HEK293 (cell line): ENCODE results near the gene PRRC2B.

ENCODE experiments used
- CTCF ChIA-PET: fragments of 350-600 bp; formaldehyde crosslinking; extraction: SDS; loops from one replicate; lab custom pipeline; 2021; ENCODE audit warnings: antibody characterized with exemption; lab: Yijun Ruan, JAX
- POLR2A ChIA-PET: fragments of 300-600 bp; formaldehyde crosslinking; extraction: SDS; loops from one replicate; lab custom pipeline; 2020; ENCODE audit warnings: antibody characterized with exemption, inconsistent platforms; lab: Yijun Ruan, JAX
- H3K27ac ChIP-seq: fragments of 200-500 bp; sonication (Bioruptor generic); 2 replicates; pipeline ENCODE4 v1.5.1; 2014; ENCODE audit warnings: low read depth, low read length, control low read depth, inconsistent platforms; ENCODE audit errors: extremely low read depth
- H3K36me3 ChIP-seq, 2 experiments: fragments of 200-500 bp in 1 of 2; sonication (Bioruptor generic) in 1 of 2; 1 replicate in 1 of 2; 2 replicates in 1 of 2; pipeline ENCODE4 v1.5.1; 2014 to 2017; ENCODE audit warnings: inconsistent platforms in 2 of 2, low read length in 2 of 2; ENCODE audit not compliant: control insufficient read depth in 2 of 2, insufficient read depth in 1 of 2
- H3K4me1 ChIP-seq: fragments of 200-500 bp; sonication (Bioruptor generic); 2 replicates; pipeline ENCODE4 v1.5.1; 2014; ENCODE audit warnings: mild to moderate bottlenecking, low read length, inconsistent platforms; ENCODE audit not compliant: control insufficient read depth, insufficient read depth
- H3K4me3 ChIP-seq: 2 replicates; pipeline ENCODE4 v1.5.1; 2011; ENCODE audit warnings: low read depth, mild to moderate bottlenecking, control low read depth, low read length, moderate library complexity
- H3K9me3 ChIP-seq: fragments of 200-500 bp; sonication (Bioruptor generic); 2 replicates; pipeline ENCODE4 v1.5.1; 2014; ENCODE audit warnings: low read depth, low read length, inconsistent platforms; ENCODE audit not compliant: control insufficient read depth, insufficient read depth
- EGR2 ChIP-seq: fragments of 450-650 bp; formaldehyde crosslinking; IDR thresholded peaks from 2 replicates; pipeline ENCODE4 v1.5.1; 2016; ENCODE audit warnings: low read depth, missing biosample characterization, missing genetic modification characterization
- FEZF1 ChIP-seq: fragments of 450-650 bp; formaldehyde crosslinking; IDR thresholded peaks from 2 replicates; pipeline ENCODE4 v1.5.1; 2016; ENCODE audit warnings: missing biosample characterization, missing genetic modification characterization
- GLIS2 ChIP-seq: fragments of 450-650 bp; formaldehyde crosslinking; IDR thresholded peaks from 2 replicates; pipeline ENCODE4 v1.5.1; 2016; ENCODE audit warnings: missing biosample characterization, missing genetic modification characterization
- KLF16 ChIP-seq: fragments of 450-650 bp; formaldehyde crosslinking; IDR thresholded peaks from 2 replicates; pipeline ENCODE4 v1.5.1; 2017; ENCODE audit warnings: missing biosample characterization, missing genetic modification characterization
- PRDM1 ChIP-seq: fragments of 450-650 bp; formaldehyde crosslinking; IDR thresholded peaks from 2 replicates; pipeline ENCODE4; 2016; ENCODE audit warnings: missing biosample characterization, missing genetic modification characterization
- SALL2 ChIP-seq: fragments of 450-650 bp; formaldehyde crosslinking; IDR thresholded peaks from 2 replicates; pipeline ENCODE4 v1.5.0; 2017; ENCODE audit warnings: missing biosample characterization, mild to moderate bottlenecking, missing genetic modification characterization, borderline replicate concordance
- SCRT2 ChIP-seq: fragments of 450-650 bp; formaldehyde crosslinking; IDR thresholded peaks from 2 replicates; pipeline ENCODE4 v1.5.1; 2016; ENCODE audit warnings: missing biosample characterization, missing genetic modification characterization
- TRIM28 ChIP-seq: IDR thresholded peaks from 2 replicates; pipeline ENCODE4 v1.6.1; 2011; ENCODE audit warnings: low read length, control low read depth, borderline replicate concordance
- ZFHX2 ChIP-seq: fragments of 450-650 bp; formaldehyde crosslinking; conservative IDR thresholded peaks from 2 replicates; pipeline ENCODE4 v1.5.1; 2016; ENCODE audit warnings: missing biosample characterization, missing genetic modification characterization
- ZNF138 ChIP-seq: fragments of 450-650 bp; formaldehyde crosslinking; IDR thresholded peaks from 2 replicates; pipeline ENCODE4 v1.5.1; 2016; ENCODE audit warnings: missing biosample characterization, missing genetic modification characterization, borderline replicate concordance
- ZNF157 ChIP-seq: fragments of 450-650 bp; formaldehyde crosslinking; IDR thresholded peaks from 2 replicates; pipeline ENCODE4 v1.5.1; 2016; ENCODE audit warnings: missing biosample characterization, missing genetic modification characterization
- ZNF335 ChIP-seq: fragments of 450-650 bp; formaldehyde crosslinking; conservative IDR thresholded peaks from 2 replicates; pipeline ENCODE4 v1.5.1; 2016; ENCODE audit warnings: missing biosample characterization, missing genetic modification characterization
- ZNF341 ChIP-seq: fragments of 450-650 bp; formaldehyde crosslinking; IDR thresholded peaks from 2 replicates; pipeline ENCODE4; 2016; ENCODE audit warnings: low read depth, missing biosample characterization, missing genetic modification characterization
- ZNF394 ChIP-seq: fragments of 450-650 bp; formaldehyde crosslinking; IDR thresholded peaks from 2 replicates; pipeline ENCODE4 v1.5.1; 2016; ENCODE audit warnings: missing biosample characterization, missing genetic modification characterization, mild to moderate bottlenecking, moderate library complexity, borderline replicate concordance
- ZNF404 ChIP-seq: fragments of 450-650 bp; formaldehyde crosslinking; IDR thresholded peaks from 2 replicates; pipeline ENCODE4 v1.5.1; 2017; ENCODE audit warnings: missing biosample characterization, missing genetic modification characterization
- ZNF600 ChIP-seq: fragments of 450-650 bp; formaldehyde crosslinking; IDR thresholded peaks from 2 replicates; pipeline ENCODE4 v1.5.1; 2016; ENCODE audit warnings: missing biosample characterization, missing genetic modification characterization
- ZNF624 ChIP-seq: fragments of 450-650 bp; formaldehyde crosslinking; IDR thresholded peaks from 2 replicates; pipeline ENCODE4 v1.5.1; 2017; ENCODE audit warnings: missing biosample characterization, missing genetic modification characterization
- ZNF629 ChIP-seq: fragments of 450-650 bp; formaldehyde crosslinking; IDR thresholded peaks from 2 replicates; pipeline ENCODE4 v1.5.1; 2017; ENCODE audit warnings: missing biosample characterization, missing genetic modification characterization
- TF ChIP-seq, protein P1 (sequence below): fragments of 450-650 bp; formaldehyde crosslinking; IDR thresholded peaks from 2 replicates; pipeline ENCODE4 v1.5.1; 2016; ENCODE audit warnings: missing biosample characterization, missing genetic modification characterization
- TF ChIP-seq, protein P2 (sequence below): fragments of 450-650 bp; formaldehyde crosslinking; IDR thresholded peaks from 2 replicates; pipeline ENCODE4 v1.5.1; 2017; ENCODE audit warnings: missing biosample characterization, mild to moderate bottlenecking, missing genetic modification characterization, moderate library complexity
- TF ChIP-seq, protein P3 (sequence below): fragments of 450-650 bp; formaldehyde crosslinking; IDR thresholded peaks from 2 replicates; pipeline ENCODE4; 2016; ENCODE audit warnings: missing biosample characterization, missing genetic modification characterization
- TF ChIP-seq, protein P4 (sequence below): fragments of 450-650 bp; formaldehyde crosslinking; IDR thresholded peaks from 2 replicates; pipeline ENCODE4 v1.5.1; 2016; ENCODE audit warnings: missing biosample characterization, missing genetic modification characterization, low read depth
- TF ChIP-seq, protein P5 (sequence below): fragments of 450-650 bp; formaldehyde crosslinking; IDR thresholded peaks from 2 replicates; pipeline ENCODE4 v1.5.1; 2016; ENCODE audit warnings: missing biosample characterization, missing genetic modification characterization
- TF ChIP-seq, protein P6 (sequence below): fragments of 450-650 bp; formaldehyde crosslinking; IDR thresholded peaks from 2 replicates; pipeline ENCODE4 v1.5.1; 2016; ENCODE audit warnings: missing biosample characterization, missing genetic modification characterization

Gene PRRC2B

DNA sequence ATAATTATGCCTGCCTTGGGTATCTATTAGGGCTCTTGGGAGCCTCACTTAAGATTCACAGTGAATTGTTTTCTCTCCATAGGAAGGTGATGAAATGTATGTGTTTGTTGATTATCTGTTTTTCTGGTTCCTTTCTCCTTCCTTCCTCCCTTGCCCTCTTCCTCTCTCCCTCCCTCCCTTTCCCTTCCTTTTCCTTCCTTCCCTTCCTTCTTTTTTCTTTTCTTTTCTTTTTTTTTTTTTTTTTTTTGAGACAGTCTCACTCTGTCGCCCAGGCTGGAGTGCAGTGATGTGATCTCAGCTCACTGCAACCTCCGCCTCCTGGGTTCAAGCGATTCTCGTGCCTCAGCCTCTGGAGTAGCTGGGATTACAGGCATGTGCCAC is 2.2 kb downstream of the PRRC2B start (continued):
- TF ChIP-seq, protein P1, sequence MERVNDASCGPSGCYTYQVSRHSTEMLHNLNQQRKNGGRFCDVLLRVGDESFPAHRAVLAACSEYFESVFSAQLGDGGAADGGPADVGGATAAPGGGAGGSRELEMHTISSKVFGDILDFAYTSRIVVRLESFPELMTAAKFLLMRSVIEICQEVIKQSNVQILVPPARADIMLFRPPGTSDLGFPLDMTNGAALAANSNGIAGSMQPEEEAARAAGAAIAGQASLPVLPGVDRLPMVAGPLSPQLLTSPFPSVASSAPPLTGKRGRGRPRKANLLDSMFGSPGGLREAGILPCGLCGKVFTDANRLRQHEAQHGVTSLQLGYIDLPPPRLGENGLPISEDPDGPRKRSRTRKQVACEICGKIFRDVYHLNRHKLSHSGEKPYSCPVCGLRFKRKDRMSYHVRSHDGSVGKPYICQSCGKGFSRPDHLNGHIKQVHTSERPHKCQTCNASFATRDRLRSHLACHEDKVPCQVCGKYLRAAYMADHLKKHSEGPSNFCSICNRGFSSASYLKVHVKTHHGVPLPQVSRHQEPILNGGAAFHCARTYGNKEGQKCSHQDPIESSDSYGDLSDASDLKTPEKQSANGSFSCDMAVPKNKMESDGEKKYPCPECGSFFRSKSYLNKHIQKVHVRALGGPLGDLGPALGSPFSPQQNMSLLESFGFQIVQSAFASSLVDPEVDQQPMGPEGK = 0 out of 2 replicates have a peak, but pooled peaks have one; percentile 21
- TF ChIP-seq ZNF394 = peak; percentile 82; the same call in 1 of the 2 replicates

DNA sequence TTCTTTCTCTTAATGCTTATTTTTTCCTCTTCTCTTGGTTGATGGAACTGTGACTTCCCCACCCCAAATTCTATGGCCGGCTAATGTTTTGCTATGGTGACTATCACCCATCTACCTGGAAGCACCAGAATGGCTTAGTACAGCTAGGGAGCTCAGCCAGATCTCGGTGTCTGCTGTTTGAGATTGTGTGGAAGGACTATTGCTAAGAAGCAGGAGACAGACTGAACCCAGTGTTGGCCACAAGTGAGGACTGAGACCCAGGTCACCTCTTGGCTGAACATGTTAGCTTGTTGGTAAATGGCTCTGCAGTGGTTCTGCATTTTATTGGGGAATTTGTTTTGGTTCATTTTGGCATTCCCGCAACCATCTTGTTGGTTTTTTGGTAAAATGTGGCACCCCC is 2.7 kb downstream of the PRRC2B start:
- POLR2A ChIA-PET = interaction anchor here (0.6 to 4.9 kb wide), 13 partner anchors 9 to 288 kb away, joined by 3 to 39 read pairs (median 4); no protein-coding TSS in a partner anchor
- Histone ChIP-seq H3K9me3 (no peaks in the 10 kb centered on the region), H3K27ac (peak overlapping the region; percentile 3; the same call in 1 of the 2 replicates), H3K4me1 (peaks cover 17% of the 10 kb centered on the region), H3K4me3 (peak overlapping the region; percentile 35), H3K36me3 (peaks cover 0 to 27% of the 10 kb centered on the region in 2 experiments; a peak in 1 of 3 replicates)
- TF ChIP-seq, protein P2, sequence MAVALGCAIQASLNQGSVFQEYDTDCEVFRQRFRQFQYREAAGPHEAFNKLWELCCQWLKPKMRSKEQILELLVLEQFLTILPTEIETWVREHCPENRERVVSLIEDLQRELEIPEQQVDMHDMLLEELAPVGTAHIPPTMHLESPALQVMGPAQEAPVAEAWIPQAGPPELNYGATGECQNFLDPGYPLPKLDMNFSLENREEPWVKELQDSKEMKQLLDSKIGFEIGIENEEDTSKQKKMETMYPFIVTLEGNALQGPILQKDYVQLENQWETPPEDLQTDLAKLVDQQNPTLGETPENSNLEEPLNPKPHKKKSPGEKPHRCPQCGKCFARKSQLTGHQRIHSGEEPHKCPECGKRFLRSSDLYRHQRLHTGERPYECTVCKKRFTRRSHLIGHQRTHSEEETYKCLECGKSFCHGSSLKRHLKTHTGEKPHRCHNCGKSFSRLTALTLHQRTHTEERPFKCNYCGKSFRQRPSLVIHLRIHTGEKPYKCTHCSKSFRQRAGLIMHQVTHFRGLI (tag by site-specific recombination) = no peak
- TF ChIP-seq ZNF157 (tag by site-specific recombination) (no peak), TRIM28 (no peak), ZNF624 (no peak), ZNF404 (tag by site-specific recombination) (no peak), SCRT2 (tag by site-specific recombination) (no peak), GLIS2 (no peak), SALL2 (tag by site-specific recombination) (no peak), ZNF335 (tag by site-specific recombination) (no peak)
- TF ChIP-seq, protein P3, sequence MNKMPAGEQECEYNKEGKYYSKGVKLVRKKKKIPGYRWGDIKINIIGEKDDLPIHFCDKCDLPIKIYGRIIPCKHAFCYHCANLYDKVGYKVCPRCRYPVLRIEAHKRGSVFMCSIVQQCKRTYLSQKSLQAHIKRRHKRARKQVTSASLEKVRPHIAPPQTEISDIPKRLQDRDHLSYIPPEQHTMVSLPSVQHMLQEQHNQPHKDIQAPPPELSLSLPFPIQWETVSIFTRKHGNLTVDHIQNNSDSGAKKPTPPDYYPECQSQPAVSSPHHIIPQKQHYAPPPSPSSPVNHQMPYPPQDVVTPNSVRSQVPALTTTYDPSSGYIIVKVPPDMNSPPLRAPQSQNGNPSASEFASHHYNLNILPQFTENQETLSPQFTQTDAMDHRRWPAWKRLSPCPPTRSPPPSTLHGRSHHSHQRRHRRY (tag by site-specific recombination) = no peak
- TF ChIP-seq, protein P4, sequence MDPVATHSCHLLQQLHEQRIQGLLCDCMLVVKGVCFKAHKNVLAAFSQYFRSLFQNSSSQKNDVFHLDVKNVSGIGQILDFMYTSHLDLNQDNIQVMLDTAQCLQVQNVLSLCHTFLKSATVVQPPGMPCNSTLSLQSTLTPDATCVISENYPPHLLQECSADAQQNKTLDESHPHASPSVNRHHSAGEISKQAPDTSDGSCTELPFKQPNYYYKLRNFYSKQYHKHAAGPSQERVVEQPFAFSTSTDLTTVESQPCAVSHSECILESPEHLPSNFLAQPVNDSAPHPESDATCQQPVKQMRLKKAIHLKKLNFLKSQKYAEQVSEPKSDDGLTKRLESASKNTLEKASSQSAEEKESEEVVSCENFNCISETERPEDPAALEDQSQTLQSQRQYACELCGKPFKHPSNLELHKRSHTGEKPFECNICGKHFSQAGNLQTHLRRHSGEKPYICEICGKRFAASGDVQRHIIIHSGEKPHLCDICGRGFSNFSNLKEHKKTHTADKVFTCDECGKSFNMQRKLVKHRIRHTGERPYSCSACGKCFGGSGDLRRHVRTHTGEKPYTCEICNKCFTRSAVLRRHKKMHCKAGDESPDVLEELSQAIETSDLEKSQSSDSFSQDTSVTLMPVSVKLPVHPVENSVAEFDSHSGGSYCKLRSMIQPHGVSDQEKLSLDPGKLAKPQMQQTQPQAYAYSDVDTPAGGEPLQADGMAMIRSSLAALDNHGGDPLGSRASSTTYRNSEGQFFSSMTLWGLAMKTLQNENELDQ = no peak
- CTCF ChIA-PET = interaction anchor here (0.6 to 2.0 kb wide), 10 partner anchors 9 to 1512 kb away, joined by 3 to 9 read pairs (median 4); no protein-coding TSS in a partner anchor

DNA sequence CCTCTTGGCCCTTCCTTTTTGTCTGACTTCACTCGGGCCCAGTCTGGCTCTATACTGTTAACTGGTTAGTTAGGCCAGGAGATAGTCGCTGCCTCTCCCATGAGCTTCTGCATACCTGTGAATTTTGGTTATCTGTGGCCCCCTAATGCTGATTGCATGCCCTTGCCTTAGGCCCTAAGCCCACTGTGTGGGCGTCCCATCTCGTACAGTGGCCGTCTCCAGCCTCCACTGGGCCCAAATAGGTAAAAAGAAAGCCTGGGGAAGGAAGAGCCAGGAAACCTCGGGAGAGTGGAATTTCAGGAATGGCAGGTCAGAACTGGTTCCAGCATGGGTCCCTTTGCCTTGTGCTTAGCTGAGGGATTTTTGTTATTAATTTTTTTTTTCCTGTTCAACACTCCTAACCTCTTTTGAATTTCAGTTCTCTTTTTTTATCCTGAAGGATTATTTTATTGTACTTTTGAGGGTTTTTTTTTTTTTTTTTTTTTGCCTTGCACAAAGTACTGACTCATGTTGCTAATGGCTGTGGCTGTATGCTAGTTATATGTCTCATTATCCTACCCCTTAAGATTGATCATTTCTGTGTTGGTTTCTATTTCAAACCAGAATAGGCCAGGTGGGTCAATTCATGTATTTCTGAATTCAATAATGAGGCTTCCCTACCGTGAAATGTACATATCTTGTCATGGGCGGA is 3.4 kb downstream of the PRRC2B start:
- CTCF ChIA-PET = interaction anchor here (0.6 to 2.0 kb wide), 10 partner anchors 8 to 1512 kb away, joined by 3 to 9 read pairs (median 3); no protein-coding TSS in a partner anchor
- peak overlapping the region; percentile 35 for H3K4me3 ChIP-seq
- no peak overlapping the region for H3K27ac ChIP-seq
- H3K36me3 ChIP-seq = peaks cover 0 to 27% of the 10 kb centered on the region in 2 experiments; a peak in 1 of 3 replicates
- no peaks in the 10 kb centered on the region for H3K9me3 ChIP-seq
- POLR2A ChIA-PET = interaction anchor here (0.5 to 4.9 kb wide), 13 partner anchors 8 to 180 kb away, joined by 3 to 39 read pairs (median 4); no protein-coding TSS in a partner anchor
- peaks cover 17% of the 10 kb centered on the region for H3K4me1 ChIP-seq
- TF ChIP-seq ZNF138 (tag by site-specific recombination) (no peak), FEZF1 (tag by site-specific recombination) (no peak), ZNF600 (peak; percentile 57; the same call in 1 of the 2 replicates), ZNF629 (tag by site-specific recombination) (0 out of 2 replicates have a peak, but pooled peaks have one; percentile 16), ZFHX2 (tag by site-specific recombination) (peak; percentile 59), EGR2 (tag by site-specific recombination) (peak; percentile 37; the same call in 1 of the 2 replicates), KLF16 (tag by site-specific recombination) (no peak), ZNF341 (tag by site-specific recombination) (peak; percentile 55), PRDM1 (0 out of 2 replicates have a peak, but pooled peaks have one; percentile 16)
- TF ChIP-seq, protein P5, sequence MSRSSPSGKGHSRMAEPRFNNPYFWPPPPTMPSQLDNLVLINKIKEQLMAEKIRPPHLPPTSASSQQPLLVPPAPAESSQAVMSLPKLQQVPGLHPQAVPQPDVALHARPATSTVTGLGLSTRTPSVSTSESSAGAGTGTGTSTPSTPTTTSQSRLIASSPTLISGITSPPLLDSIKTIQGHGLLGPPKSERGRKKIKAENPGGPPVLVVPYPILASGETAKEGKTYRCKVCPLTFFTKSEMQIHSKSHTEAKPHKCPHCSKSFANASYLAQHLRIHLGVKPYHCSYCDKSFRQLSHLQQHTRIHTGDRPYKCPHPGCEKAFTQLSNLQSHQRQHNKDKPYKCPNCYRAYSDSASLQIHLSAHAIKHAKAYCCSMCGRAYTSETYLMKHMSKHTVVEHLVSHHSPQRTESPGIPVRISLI (tag by site-specific recombination) = peak; percentile 66; the same call in 1 of the 2 replicates
- TF ChIP-seq, protein P6, sequence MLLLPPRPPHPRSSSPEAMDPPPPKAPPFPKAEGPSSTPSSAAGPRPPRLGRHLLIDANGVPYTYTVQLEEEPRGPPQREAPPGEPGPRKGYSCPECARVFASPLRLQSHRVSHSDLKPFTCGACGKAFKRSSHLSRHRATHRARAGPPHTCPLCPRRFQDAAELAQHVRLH = 0 out of 2 replicates have a peak, but pooled peaks have one; percentile 13
